DLD1 (cell line): ENCODE results near the gene FADS6.
"Not testable (repeated sequence)": the region's sequence is repeated elsewhere in the genome, so short reads cannot be mapped to it uniquely, and the experiment has no call there.

Source experiments
- in situ Hi-C: cut with HindIII; loops from 2 replicates; pipeline ENCODE4 v1.10.0; 2017; ENCODE audit warnings: low sequenced_read_pairs

The FADS6 gene

GRCh38 chr17:74921026-74921681 lies 27.7 kb upstream of the FADS6 start:
- in situ Hi-C loops: no loop called here

DNA sequence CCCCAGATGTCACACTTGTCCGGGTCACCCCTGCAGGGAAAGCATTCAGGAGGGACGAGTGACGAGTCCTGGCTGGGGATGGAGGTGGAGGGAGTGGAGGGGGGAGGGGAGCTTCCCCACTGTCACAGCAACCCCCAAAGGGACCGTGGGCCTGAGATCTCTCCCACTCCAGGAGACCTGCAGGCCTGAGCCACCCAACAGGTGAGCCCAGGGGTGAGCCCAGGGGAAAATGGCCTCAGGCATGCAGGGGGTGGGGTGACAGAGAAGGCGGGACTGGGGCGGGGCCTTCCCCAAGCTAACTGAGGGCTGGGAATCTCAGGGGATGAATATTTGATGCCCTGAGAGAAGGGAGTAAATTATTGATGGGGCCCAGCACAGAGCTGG lies 27.2 kb upstream of the FADS6 start:
- in situ Hi-C loops: no loop called here

DNA sequence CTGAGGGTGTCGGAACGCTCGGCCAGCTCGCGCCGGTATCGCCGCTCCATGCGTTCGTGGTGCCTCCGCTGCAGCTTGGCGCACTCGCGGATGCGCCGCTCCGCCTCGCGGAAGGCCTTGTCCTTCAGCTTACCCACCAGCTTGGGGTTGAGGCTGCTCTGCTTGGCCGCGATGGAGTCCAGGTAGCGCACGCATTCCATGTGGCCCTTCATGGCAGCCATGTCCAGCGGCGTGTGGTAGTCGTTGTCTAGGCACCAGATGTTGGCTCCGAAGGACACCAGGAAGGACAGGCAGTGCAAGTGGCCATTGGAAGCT lies 26.8 kb upstream of the FADS6 start:
- in situ Hi-C loops: no loop called here

DNA sequence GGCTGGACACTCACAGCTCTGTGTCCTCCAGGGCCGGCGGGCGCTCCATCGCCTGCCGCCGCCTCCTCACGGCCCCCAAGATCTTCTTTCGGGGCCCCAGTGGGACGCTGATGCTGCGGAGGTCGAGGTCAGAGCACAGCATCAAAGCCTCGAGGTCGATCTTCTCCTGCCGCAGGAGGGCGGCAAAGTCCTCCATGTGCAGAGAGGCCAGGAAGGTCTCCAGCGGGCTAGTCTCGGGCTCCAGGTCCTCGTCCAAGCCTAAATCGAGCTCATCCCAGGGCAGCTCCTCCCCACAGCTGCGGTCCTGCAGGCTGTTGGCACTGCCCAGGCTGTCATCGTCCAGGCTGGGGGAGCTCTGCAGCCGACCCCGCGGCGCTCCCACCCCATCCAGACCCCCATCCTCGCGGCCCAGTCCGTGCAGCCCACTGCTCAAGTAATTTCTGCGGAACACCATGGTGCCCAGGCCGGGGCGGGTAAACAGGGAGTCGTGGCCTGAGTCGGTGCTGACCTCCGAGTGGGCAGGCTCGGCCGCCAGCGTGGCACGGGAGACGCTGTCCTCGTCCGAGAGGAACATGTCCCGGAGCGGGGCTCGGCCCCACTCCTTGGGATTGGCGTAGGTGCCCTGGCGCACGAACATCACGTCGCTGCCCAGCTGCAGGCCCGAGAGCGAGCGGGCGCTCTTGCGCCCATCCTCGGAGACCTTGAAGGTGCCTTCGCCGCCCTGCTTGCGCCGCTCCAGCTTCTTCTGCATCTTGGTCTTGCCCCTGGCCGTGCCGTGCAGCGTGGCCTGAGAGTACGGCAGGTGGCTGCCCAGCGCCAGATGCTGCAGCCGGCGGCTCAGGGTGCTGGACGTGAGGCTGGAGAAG lies 26.2 kb upstream of the FADS6 start:
- in situ Hi-C loops: no loop called here

DNA sequence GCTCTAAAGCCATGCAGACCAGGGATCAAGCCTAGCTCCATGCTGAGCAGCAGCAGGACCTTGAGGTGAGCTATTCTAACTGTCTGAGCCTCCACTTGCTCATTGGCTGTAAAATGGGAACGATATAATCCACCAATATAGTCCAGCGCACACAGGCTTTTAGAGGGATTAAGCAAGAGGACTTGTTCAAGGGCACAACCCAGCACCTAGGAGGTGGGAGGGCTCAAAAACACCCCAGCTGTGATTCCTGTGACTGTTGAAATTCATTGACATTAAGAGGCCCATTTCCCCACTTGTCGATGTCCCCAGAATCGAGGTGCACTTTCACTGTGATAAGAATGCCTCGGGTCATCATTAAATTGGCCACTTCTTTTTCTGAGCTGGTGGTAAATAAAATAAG lies 25.5 kb upstream of the FADS6 start:
- in situ Hi-C loops: no loop called here

GRCh38 chr17:74917430-74917829 lies 24.0 kb upstream of the FADS6 start:
- in situ Hi-C loops: no loop called here

DNA sequence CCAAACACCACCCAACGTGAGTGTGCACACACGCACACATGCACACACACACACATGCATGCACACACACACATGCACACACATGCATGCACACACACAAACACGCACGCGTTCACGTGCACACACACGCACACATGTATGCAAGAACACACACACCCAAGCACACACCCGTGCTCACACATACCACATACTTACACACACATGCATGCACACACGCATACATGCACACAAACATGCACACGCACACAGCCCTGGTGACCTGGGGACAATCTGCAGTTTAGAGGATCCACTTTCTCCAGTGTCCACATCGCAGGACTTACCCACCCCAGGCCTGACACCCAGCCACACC lies 23.4 kb upstream of the FADS6 start:
- in situ Hi-C loops: no loop called here

GRCh38 chr17:74916136-74916850 lies 22.9 kb upstream of the FADS6 start:
- in situ Hi-C loops: no loop called here

DNA sequence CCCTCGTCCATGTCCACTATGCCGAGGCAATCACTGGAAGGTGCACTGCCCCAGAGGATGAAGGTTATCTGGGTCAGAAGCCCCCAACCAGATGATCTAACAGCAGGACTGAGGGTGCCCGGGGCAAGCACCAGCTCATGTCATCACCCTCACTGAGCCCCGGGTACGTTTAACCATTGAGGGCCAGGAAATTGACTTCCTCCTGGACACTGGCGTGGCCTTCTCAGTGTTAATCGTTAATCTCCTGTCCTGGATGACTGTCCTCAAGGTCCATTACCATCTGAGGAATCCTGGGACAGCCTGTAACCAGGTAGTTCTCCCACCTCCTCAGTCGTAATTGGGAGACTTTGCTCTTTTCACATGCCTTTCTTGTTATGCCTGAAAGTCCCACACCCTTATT lies 18.0 kb upstream of the FADS6 start:
- in situ Hi-C loops: not testable (repeated sequence)

DNA sequence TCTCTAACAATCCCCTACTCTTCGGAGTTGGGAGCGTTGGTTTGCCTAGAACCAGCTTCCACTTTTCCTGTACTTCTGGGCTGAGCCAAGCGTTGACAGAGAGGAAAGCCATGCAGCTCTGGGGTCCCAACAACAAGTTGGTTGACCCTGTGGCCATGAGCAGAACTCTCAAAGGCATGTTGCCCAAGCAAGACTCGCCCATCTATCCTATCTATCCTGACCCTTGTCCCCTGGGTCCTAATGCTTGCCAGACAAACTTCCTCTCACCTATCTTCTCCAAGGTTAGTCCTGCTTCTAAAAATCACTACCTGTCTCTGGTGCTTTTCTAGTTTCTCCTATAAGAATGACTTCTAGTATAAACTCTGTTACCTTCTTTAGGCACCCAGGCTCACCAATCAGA lies 15.7 kb upstream of the FADS6 start:
- in situ Hi-C loops: not testable (repeated sequence)

- in situ Hi-C loops: no loop called here
Observed at GRCh38 chr17:74907012-74907411, 13.6 kb upstream of the FADS6 start.

DNA sequence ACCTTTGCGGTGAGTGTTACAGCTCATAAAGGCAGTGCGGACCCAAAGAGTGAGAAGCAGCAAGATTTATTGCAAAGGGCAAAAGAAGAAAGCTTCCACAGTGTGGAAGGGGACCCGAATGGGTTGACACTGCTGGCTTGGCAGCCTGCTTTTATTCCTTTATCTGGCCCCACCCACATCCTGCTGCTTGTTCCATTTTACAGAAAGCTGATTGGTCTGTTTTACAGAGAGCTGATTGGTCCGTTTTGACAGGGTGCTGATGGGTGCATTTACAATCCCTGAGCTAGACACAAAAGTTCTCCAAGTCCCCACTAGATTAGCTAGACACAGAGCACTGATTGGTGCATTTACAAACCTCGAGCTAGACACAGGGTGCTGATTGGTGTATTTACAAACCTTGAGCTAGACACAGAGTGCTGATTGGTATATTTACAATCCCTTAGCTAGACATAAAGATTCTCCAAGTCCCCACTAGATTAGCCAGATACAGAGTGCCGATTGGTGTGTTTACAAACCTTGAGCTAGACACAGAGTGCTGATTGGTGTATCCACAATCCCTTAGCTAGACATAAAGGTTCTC lies 12.9 kb upstream of the FADS6 start:
- in situ Hi-C loops: not testable (repeated sequence)

DNA sequence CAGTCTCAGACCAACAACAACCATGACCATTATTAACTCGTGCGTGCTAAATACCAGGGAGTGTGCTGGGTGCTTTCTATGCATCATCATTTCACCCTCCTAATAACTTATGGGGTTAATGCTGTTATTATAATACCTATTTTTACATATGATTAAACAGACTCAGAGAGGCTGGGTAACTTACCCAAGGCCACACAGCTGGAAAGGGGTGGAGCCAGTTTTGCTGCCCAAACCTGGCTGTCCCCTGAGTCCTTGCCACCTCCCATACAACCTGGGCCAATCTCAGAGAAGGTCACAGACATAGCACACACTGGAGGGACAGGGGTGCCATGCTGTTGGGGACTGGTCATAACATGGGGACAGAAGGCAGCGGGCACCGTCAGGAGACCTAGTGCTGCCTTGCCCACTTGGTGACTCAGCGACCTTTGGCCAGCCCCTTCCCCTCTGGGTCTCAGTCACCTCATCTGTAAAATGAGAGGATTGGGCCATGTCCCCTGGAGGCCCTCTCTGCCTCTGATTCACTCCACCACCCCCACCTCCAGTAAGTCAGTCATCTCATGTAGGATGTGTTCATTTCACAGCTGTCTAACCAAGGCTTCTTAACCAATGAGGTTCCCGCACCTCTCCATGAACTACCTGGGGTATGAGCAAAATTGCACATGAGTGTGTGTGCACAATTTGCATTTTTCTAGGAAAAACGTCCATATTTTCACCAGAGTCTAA lies 11.4 kb upstream of the FADS6 start:
- in situ Hi-C loops: no loop called here

DNA sequence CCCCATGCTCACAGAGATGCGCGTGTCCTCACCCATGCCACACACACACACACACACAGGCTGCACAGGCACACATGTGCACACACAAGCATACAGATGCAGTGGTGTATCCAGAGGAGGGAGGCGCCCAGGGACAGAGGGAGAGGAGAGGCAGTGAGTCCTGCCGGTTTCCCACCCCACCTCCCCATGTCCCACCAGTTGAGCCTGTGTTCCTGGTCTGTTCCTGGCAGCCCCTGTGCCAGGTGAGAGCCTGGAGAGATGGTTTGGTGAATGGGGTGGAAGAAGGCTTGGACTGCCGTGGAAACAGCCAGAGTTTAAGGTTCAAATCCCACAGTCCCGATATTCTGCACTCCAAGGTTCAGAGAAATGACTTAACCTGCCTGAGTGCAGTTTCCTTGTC lies 10.2 kb upstream of the FADS6 start:
- in situ Hi-C loops: no loop called here

GRCh38 chr17:74903034-74903433 lies 9.6 kb upstream of the FADS6 start:
- in situ Hi-C loops: no loop called here

GRCh38 chr17:74901353-74902135 lies 8.1 kb upstream of the FADS6 start:
- in situ Hi-C loops: no loop called here

GRCh38 chr17:74900208-74900607 lies 6.8 kb upstream of the FADS6 start:
- in situ Hi-C loops: no loop called here

- in situ Hi-C loops: no loop called here
Observed at GRCh38 chr17:74898376-74898946, 5.0 kb upstream of the FADS6 start.

DNA sequence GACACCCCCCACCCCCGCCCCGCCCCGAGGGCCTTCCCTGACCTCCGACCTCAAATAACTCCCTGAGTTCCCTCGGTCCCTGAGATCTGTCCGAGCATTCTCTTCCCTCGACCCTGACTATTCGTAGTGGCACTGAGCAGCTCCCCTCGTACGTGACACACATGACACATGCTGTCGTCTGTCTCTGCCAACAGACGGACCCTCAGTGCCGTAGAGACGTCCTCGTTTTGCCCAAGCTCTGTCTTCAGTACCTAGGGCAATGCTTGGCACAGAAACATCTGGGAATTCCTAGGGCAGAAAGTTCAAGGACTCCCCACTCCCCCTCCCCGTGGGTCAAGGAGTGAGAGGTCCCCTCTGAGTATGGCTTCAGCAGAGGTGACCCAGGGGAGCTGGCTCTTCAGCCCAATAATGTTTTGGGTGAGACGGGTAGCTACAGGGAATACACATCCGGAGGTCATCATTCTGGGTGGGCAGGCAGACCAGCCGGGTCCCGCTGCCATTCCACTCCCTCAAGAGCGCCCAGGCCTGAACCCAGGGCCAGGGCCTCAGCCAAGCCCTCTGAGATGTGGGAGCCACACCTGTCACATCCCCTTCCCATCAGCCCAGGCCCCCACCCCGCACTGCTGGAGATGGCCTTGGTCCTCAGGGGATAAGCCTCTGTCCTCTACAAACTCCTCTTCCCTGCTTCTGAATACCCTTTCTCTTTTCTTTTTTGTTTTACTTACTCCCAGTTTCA lies 671 bp upstream of the FADS6 start:
- in situ Hi-C loops: no loop called here
